Measurements from ENCODE around the gene STRIP1. TPM values are rescaled to one million over a fixed set of nuclear protein-coding genes. Genes with fewer than 3 reads are reported as not detected.
A peak's percentile ranks its signal among the peaks of the same experiment; 100 is the strongest.

The STRIP1 gene
- polyA plus RNA-seq, 1 of the 3 experiments (the other 2 are of a cell fraction), result 34.6 TPM

DNA sequence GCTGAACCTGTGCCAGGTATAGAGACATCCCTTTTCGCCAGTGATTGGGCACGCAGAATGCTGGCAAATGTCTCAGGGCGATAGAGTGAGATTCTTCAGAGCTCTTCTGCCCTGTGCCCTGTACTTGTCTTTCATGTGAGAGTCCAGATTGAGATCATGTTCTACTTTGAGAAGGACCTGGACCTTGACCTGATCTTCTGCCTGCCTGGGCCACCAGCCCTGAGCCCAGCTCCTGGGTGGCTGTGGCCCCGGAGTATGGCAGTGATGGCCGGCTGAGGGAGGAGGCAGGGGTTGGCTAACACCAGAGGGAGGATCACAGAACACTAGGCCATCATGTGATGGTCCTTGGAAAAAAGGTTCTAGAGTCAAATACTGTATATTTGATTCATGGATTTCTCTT lies 13.8 kb downstream of the STRIP1 start:
- H3K4me3 ChIP-seq (ENCODE audit: low read depth in 2 of 2, low read length in 1 of 2), result no peak overlapping the region
- no peaks in the 10 kb centered on the region for H3K9me3 ChIP-seq
- no peak for DNase-seq
- peak overlapping the region in 1 of 2 experiments; percentile 91; a peak in 2 of 4 replicates for H3K27ac ChIP-seq (ENCODE audit: low read depth in 2 of 2, low read length in 1 of 2)
- 100% methylated on average over 1 of the region's 5 CpGs for WGBS (ENCODE audit: low lambda C conversion rate)
- H2AFZ ChIP-seq (ENCODE audit: low read depth), result no peak overlapping the region
- no peaks in the 10 kb centered on the region for H3K79me2 ChIP-seq (ENCODE audit: insufficient read depth)
- H3K36me3 ChIP-seq (replicated peaks in 1 of 2; ENCODE audit: control insufficient read depth in 1 of 2, insufficient read depth in 2 of 2, low read length in 1 of 2), result peaks cover 63 to 91% of the 10 kb centered on the region in 2 experiments
- TF ChIP-seq, protein P1, sequence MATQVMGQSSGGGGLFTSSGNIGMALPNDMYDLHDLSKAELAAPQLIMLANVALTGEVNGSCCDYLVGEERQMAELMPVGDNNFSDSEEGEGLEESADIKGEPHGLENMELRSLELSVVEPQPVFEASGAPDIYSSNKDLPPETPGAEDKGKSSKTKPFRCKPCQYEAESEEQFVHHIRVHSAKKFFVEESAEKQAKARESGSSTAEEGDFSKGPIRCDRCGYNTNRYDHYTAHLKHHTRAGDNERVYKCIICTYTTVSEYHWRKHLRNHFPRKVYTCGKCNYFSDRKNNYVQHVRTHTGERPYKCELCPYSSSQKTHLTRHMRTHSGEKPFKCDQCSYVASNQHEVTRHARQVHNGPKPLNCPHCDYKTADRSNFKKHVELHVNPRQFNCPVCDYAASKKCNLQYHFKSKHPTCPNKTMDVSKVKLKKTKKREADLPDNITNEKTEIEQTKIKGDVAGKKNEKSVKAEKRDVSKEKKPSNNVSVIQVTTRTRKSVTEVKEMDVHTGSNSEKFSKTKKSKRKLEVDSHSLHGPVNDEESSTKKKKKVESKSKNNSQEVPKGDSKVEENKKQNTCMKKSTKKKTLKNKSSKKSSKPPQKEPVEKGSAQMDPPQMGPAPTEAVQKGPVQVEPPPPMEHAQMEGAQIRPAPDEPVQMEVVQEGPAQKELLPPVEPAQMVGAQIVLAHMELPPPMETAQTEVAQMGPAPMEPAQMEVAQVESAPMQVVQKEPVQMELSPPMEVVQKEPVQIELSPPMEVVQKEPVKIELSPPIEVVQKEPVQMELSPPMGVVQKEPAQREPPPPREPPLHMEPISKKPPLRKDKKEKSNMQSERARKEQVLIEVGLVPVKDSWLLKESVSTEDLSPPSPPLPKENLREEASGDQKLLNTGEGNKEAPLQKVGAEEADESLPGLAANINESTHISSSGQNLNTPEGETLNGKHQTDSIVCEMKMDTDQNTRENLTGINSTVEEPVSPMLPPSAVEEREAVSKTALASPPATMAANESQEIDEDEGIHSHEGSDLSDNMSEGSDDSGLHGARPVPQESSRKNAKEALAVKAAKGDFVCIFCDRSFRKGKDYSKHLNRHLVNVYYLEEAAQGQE (IDR thresholded peaks at IDR 0.05; ENCODE audit: low read depth, low read length), result no peak
- TF ChIP-seq, protein P2, sequence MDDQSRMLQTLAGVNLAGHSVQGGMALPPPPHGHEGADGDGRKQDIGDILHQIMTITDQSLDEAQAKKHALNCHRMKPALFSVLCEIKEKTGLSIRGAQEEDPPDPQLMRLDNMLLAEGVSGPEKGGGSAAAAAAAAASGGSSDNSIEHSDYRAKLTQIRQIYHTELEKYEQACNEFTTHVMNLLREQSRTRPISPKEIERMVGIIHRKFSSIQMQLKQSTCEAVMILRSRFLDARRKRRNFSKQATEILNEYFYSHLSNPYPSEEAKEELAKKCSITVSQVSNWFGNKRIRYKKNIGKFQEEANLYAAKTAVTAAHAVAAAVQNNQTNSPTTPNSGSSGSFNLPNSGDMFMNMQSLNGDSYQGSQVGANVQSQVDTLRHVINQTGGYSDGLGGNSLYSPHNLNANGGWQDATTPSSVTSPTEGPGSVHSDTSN (IDR thresholded peaks at IDR 0.05), result no peak
- TF ChIP-seq FOXM1 (IDR thresholded peaks at IDR 0.05; ENCODE audit: low read depth) (no peak), POLR2AphosphoS5 (IDR thresholded peaks at IDR 0.05; ENCODE audit: low read depth, low read length) (no peak), RXRA (IDR thresholded peaks at IDR 0.05; ENCODE audit: borderline replicate concordance, low read depth) (no peak), MEF2A (IDR thresholded peaks at IDR 0.05; ENCODE audit: borderline replicate concordance, low read depth) (no peak), RCOR1 (IDR thresholded peaks at IDR 0.05; ENCODE audit: low read length) (no peak), NFIC (IDR thresholded peaks at IDR 0.05; ENCODE audit: borderline replicate concordance) (no peak), JUND (IDR thresholded peaks at IDR 0.05) (no peak), EP300 (IDR thresholded peaks at IDR 0.05; ENCODE audit: borderline replicate concordance in 1 of 2, low read depth in 1 of 2, low read length in 1 of 2) (no peak), GABPA (IDR thresholded peaks at IDR 0.05; ENCODE audit: low read depth) (no peak), SIN3A (IDR thresholded peaks at IDR 0.05; ENCODE audit: borderline replicate concordance, low read depth, low read length) (no peak), EZH2phosphoT487 (IDR thresholded peaks at IDR 0.05; ENCODE audit: borderline replicate concordance, low read depth) (no peak), RAD21 (IDR thresholded peaks at IDR 0.05; ENCODE audit: low read length) (no peak)
- TF ChIP-seq, protein P3, sequence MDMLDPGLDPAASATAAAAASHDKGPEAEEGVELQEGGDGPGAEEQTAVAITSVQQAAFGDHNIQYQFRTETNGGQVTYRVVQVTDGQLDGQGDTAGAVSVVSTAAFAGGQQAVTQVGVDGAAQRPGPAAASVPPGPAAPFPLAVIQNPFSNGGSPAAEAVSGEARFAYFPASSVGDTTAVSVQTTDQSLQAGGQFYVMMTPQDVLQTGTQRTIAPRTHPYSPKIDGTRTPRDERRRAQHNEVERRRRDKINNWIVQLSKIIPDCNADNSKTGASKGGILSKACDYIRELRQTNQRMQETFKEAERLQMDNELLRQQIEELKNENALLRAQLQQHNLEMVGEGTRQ (IDR thresholded peaks at IDR 0.05; ENCODE audit: borderline replicate concordance, low read depth, low read length), result no peak
- TF ChIP-seq, protein P4, sequence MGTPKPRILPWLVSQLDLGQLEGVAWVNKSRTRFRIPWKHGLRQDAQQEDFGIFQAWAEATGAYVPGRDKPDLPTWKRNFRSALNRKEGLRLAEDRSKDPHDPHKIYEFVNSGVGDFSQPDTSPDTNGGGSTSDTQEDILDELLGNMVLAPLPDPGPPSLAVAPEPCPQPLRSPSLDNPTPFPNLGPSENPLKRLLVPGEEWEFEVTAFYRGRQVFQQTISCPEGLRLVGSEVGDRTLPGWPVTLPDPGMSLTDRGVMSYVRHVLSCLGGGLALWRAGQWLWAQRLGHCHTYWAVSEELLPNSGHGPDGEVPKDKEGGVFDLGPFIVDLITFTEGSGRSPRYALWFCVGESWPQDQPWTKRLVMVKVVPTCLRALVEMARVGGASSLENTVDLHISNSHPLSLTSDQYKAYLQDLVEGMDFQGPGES (IDR thresholded peaks at IDR 0.05; ENCODE audit: low read depth, low read length), result no peak
- TF ChIP-seq, protein P5, sequence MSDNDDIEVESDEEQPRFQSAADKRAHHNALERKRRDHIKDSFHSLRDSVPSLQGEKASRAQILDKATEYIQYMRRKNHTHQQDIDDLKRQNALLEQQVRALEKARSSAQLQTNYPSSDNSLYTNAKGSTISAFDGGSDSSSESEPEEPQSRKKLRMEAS (IDR thresholded peaks at IDR 0.05; ENCODE audit: low read depth), result no peak
- H3K4me1 ChIP-seq (ENCODE audit: control insufficient read depth in 1 of 2, insufficient read depth in 2 of 2, low read depth in 1 of 2, low read length in 1 of 2), result peaks cover 11 to 32% of the 10 kb centered on the region in 2 experiments; a peak in 1 of 4 replicates
- ChIA-PET CTCF (interaction anchor here (1.3 to 42.0 kb wide), 4 partner anchors 13 to 448 kb away, joined by 5 to 1768 read pairs (median 40); partner anchors contain the start of gene UBL4B), POLR2A (no interaction called here)
- peaks cover 8% of the 10 kb centered on the region for H3F3A ChIP-seq (replicated peaks; ENCODE audit: insufficient read depth)
- H3K9ac ChIP-seq, result no peak overlapping the region
- no peaks in the 10 kb centered on the region for H3K27me3 ChIP-seq (ENCODE audit: insufficient read depth)
- H4K20me1 ChIP-seq (ENCODE audit: insufficient read depth), result no peaks in the 10 kb centered on the region
- H3K9me2 ChIP-seq, result no peaks in the 10 kb centered on the region
- H3K4me2 ChIP-seq, result no peak overlapping the region
